ENCODE measurements around the gene TAF11L6.
"Not testable (repeated sequence)": the region's sequence is repeated elsewhere in the genome, so short reads cannot be mapped to it uniquely, and the experiment has no call there.

Gene TAF11L6

DNA sequence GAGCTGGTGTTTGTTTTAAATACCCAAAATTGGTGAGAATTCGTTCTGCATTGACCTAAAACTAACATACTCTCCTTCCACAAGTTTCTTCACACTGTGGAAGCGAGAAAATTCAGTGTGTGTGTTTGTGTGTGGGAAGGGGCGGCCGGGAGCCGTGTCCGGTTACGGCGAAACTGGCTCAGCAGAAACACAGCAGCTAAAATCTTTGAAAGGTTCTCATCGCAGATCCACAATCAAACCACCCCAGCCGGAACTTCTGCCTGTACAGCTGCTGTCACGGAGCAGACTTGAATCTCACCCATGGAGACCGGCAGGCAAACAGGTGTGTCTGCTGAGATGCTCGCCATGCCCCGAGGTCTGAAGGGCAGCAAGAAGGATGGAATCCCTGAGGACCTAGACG, at the start of gene TAF11L6:
Gene TAF11L6 (plus strand): TSS at position 301 of the 400 bp plus-strand sequence.
- DNase-seq = not testable (repeated sequence)

GRCh38 chr5:17481378-17481777, 47.1 kb upstream of the TAF11L6 start:
- no peak for DNase-seq

GRCh38 chr5:17482790-17483189, 45.7 kb upstream of the TAF11L6 start:
- DNase-seq = no peak

GRCh38 chr5:17486464-17487173, 41.9 kb upstream of the TAF11L6 start:
- DNase-seq = not testable (repeated sequence)

- no peak for DNase-seq
Measured at GRCh38 chr5:17487174-17487512, 41.3 kb upstream of the TAF11L6 start.

- not testable (repeated sequence) for DNase-seq
Measured at GRCh38 chr5:17491257-17491656, 37.2 kb upstream of the TAF11L6 start.

GRCh38 chr5:17492770-17493169, 35.7 kb upstream of the TAF11L6 start:
- DNase-seq = no peak

DNA sequence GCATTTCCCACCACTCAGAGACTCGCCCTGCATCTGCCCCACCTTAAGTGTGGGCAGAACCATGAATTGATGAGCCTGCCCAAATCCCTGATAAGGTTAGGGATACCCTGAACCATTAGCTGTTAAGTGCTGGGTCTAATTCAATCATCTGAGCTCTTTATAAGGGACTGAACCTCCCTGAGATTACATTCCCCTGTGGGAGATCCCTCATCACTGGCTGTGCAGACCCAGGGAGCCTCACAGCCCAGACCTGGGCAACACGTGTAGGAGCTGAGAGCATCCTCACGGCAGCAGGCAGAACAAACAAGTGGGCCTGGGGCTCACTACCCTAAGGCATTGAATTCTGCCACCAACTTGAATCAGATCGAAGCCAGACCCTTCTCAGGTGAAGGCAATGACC, 31.0 kb upstream of the TAF11L6 start:
- DNase-seq = no peak

DNA sequence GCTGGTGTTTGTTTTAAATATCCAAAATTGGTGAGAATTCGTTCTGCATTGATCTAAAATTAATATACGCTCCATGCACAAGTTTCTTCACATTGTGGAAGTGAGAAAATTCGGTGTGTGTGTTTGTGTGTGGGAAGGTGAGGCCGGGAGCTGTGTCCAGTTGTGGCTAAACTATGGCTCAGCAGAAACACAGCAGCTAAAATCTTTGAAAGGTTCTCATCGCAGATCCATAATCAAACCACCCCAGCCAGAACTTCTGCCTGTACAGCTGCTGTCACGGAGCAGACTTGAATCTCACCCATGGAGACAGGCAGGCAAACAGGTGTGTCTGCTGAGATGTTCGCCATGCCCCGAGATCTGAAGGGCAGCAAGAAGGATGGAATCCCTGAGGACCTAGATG, 30.5 kb upstream of the TAF11L6 start, which contains the start of gene TAF11L2:
Gene TAF11L2 (plus strand): TSS at position 301 of the 400 bp plus-strand sequence.
- DNase-seq = not testable (repeated sequence)

DNA sequence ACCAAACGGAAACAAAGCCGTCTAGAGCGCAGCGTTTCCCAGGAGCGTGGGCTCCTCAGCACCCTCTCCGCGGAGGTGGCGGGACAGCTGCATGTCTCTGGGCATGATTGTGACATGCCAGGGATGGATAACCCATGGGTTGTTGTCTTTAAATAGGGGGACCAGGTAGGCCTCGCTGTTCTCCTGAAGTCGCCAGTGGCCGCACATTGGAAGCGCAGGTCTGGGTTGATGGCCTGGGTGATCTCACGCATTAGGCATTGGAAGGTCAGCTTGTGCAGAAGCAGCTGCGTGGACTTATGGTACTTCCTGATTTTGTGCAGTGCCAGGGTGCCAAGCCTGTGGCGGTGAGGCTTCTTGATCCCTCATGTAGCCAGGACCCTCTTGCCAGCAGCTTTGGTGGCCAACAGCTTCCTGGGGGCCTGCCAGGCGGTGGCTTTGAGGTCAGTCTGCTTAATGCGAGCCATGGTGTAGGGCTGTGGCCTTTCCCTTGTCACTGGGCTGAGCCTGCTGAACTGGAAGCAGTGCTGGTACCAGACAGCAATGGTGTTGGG, 16.6 kb upstream of the TAF11L6 start:
- no peak for DNase-seq

DNA sequence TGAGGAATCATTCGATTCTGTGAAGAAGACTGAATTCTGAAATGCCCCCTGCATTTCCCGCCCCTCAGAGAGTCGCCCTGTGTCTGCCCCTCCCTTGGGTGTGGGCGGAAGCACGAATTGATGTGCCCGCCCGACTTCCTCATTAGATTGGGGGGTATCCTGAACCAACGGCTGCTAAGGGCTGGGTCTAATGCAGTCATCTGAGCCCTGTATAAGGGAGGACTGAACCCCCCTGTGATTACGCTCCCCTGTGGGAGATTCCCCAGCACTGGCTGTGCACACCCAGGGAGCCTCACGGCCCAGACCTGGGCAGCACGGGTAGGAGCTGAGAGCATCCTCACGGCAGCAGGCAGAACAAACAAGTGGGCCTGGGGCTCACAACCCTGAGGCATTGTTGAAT, 10.9 kb upstream of the TAF11L6 start:
- DNase-seq = not testable (repeated sequence)

GRCh38 chr5:17518067-17518466, 10.4 kb upstream of the TAF11L6 start, which contains the start of gene TAF11L3:
TSS of gene TAF11L3 (plus strand) at chr5:17518367.
- DNase-seq = not testable (repeated sequence)

DNA sequence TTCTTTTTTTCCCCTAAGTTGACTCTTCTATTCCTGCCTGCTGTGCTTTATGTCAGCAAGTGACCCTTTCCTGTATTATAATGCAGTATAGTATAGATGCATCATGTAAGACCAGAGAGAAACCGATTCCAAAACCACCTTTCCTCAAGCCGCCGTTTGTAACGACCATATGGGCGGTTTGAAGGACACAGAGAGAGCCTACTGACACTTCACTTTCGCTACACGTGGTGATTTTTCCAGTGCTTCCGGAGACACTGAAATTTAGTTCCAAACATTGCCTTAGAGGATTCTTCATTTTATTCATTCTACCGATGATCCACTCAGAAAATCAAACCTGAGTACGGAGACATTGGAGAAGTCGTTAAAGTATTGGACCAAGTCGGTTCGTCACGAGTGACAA, 9.0 kb upstream of the TAF11L6 start:
- DNase-seq = not testable (repeated sequence)

DNA sequence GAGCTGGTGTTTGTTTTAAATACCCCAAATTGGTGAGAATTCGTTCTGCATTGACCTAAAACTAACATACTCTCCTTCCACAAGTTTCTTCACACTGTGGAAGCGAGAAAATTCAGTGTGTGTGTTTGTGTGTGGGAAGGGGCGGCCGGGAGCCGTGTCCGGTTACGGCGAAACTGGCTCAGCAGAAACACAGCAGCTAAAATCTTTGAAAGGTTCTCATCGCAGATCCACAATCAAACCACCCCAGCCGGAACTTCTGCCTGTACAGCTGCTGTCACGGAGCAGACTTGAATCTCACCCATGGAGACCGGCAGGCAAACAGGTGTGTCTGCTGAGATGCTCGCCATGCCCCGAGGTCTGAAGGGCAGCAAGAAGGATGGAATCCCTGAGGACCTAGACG, 7.0 kb upstream of the TAF11L6 start, which contains the start of gene TAF11L4:
Gene TAF11L4 (plus strand): TSS at position 301 of the 400 bp plus-strand sequence.
- not testable (repeated sequence) for DNase-seq

DNA sequence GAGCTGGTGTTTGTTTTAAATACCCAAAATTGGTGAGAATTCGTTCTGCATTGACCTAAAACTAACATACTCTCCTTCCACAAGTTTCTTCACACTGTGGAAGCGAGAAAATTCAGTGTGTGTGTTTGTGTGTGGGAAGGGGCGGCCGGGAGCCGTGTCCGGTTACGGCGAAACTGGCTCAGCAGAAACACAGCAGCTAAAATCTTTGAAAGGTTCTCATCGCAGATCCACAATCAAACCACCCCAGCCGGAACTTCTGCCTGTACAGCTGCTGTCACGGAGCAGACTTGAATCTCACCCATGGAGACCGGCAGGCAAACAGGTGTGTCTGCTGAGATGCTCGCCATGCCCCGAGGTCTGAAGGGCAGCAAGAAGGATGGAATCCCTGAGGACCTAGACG, 3.5 kb upstream of the TAF11L6 start, which contains the start of gene TAF11L5:
Gene TAF11L5 (plus strand): TSS at position 301 of the 400 bp plus-strand sequence.
- not testable (repeated sequence) for DNase-seq

GRCh38 chr5:17526504-17526903, 2.0 kb upstream of the TAF11L6 start:
- DNase-seq = not testable (repeated sequence)

Data from islet precursor cell (in vitro differentiated cells).